ENCODE measurements around the gene TFAP2B.

DNA sequence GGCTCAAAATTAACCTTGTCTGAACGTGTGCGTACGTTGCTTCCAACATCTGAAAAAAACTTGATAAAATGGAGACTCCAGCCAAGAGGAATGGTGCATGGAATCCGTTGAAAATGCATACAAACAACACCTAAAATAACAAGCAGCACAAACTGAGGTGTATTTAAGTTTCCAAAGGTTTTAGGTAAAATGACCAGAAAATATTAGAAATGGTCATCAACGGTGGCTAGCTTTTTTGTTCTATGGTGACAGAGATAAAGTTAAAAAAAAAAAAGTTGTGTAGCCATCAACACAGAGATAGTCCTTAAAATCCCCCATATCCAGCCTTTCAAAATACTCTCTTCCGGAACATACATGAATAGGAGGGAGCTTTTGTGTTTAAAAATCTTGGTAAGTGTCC lies 651 bp upstream of the TFAP2B start:
- TF ChIP-seq, protein P1, sequence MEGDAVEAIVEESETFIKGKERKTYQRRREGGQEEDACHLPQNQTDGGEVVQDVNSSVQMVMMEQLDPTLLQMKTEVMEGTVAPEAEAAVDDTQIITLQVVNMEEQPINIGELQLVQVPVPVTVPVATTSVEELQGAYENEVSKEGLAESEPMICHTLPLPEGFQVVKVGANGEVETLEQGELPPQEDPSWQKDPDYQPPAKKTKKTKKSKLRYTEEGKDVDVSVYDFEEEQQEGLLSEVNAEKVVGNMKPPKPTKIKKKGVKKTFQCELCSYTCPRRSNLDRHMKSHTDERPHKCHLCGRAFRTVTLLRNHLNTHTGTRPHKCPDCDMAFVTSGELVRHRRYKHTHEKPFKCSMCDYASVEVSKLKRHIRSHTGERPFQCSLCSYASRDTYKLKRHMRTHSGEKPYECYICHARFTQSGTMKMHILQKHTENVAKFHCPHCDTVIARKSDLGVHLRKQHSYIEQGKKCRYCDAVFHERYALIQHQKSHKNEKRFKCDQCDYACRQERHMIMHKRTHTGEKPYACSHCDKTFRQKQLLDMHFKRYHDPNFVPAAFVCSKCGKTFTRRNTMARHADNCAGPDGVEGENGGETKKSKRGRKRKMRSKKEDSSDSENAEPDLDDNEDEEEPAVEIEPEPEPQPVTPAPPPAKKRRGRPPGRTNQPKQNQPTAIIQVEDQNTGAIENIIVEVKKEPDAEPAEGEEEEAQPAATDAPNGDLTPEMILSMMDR (IDR thresholded peaks at IDR 0.05; ENCODE audit: insufficient read depth, low read length) = no peak
- TF ChIP-seq, protein P2, sequence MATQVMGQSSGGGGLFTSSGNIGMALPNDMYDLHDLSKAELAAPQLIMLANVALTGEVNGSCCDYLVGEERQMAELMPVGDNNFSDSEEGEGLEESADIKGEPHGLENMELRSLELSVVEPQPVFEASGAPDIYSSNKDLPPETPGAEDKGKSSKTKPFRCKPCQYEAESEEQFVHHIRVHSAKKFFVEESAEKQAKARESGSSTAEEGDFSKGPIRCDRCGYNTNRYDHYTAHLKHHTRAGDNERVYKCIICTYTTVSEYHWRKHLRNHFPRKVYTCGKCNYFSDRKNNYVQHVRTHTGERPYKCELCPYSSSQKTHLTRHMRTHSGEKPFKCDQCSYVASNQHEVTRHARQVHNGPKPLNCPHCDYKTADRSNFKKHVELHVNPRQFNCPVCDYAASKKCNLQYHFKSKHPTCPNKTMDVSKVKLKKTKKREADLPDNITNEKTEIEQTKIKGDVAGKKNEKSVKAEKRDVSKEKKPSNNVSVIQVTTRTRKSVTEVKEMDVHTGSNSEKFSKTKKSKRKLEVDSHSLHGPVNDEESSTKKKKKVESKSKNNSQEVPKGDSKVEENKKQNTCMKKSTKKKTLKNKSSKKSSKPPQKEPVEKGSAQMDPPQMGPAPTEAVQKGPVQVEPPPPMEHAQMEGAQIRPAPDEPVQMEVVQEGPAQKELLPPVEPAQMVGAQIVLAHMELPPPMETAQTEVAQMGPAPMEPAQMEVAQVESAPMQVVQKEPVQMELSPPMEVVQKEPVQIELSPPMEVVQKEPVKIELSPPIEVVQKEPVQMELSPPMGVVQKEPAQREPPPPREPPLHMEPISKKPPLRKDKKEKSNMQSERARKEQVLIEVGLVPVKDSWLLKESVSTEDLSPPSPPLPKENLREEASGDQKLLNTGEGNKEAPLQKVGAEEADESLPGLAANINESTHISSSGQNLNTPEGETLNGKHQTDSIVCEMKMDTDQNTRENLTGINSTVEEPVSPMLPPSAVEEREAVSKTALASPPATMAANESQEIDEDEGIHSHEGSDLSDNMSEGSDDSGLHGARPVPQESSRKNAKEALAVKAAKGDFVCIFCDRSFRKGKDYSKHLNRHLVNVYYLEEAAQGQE (IDR thresholded peaks at IDR 0.05; ENCODE audit: insufficient replicate concordance, low read depth) = no peak
